Pons (tissue), 1 donor: ENCODE results near the gene COL9A2.

Source experiments
- DNase-seq: peaks from one replicate; pipeline ENCODE4 v3.0.0-alpha.2; 2016; ENCODE audit warnings: low spot score

Gene COL9A2

GRCh38 chr1:40303051-40303771 lies 13.9 kb downstream of the COL9A2 start:
- no peak for DNase-seq

DNA sequence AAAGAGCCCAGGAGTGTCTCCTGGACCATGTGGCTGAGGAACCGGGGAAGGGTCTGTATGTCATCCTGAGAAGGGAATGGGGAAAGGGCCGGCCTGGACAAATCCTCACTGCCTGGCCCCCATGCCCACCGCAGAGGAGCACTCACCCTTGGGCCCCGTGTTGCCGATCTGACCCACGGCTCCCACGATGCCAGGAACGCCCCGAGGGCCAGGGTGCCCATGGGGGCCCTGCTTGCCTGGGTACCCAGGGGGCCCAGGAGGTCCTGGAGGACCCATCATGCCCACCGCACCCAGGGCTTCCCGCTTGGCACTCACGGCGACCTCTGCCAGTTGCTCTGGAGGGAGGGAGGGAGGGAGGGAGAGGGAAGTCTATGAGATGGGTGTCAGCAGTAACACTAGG lies 14.6 kb downstream of the COL9A2 start:
- DNase-seq: no peak

GRCh38 chr1:40301541-40302299 lies 15.4 kb downstream of the COL9A2 start:
- DNase-seq: no peak

DNA sequence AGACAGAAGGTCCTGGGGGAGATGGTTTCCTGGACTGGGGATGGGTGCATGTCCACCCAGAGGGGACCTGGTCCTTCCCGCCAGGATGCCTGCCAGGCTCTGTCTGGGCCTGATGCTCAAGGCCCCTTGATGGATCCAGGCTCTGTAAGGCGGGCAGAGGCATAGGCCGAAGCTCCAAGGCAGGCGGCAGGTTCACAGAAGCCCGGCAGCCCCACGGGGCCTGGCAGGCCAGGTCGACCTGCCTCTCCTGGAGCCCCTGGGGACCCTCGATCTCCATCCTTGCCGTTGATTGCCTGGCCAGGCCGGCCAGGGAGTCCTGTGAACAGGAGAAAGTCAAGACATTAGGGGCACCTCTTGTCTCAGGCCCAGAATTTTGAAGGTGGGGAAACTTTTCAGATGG lies 16.0 kb downstream of the COL9A2 start:
- DNase-seq: no peak

DNA sequence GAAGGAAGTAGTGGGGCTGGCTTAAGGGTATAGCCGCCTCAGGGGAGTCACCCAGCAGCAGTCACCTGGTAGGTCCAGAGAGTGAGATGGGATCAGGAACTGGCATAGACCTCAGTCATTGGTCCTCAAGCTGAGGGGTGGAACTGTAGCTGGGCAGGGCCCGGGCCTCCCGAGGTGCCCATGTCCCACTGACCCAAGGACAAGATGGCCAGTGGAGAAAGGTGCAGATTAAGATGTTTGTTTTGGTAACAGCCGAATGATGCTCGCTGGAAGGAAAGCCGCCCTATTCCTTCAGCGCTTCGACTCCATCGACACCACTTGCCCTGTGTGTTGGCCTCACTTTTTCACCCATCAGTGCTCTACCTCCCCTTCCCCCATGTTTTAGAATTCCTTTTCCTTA lies 16.4 kb downstream of the COL9A2 start:
- no peak for DNase-seq

GRCh38 chr1:40300249-40300567 lies 16.9 kb downstream of the COL9A2 start:
- DNase-seq: no peak

GRCh38 chr1:40299366-40300248 lies 17.5 kb downstream of the COL9A2 start:
- DNase-seq: no peak

DNA sequence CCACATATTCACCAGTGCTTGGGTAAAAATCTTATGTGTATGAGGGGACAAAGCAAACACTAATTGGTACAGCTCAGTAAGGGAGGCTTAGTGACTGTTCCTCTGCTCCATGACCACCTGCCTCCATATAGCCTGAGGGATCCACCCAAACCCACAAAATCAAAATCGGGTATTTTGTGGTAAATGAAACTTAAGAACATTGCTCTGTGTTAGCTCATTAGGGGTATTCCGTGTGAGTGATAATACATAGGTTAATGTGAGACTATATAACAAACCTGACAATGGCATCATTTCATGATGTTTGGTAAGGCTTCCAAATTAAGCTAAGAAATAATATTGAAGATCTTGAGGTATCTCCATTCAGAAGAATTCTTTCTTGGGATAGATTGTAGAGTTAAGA lies 25.8 kb downstream of the COL9A2 start:
- DNase-seq: no peak

- DNase-seq: no peak
These were observed 35.2 kb downstream of the COL9A2 start for GRCh38 chr1:40281853-40282252.

GRCh38 chr1:40276122-40276521 lies 41.0 kb downstream of the COL9A2 start:
- no peak for DNase-seq

DNA sequence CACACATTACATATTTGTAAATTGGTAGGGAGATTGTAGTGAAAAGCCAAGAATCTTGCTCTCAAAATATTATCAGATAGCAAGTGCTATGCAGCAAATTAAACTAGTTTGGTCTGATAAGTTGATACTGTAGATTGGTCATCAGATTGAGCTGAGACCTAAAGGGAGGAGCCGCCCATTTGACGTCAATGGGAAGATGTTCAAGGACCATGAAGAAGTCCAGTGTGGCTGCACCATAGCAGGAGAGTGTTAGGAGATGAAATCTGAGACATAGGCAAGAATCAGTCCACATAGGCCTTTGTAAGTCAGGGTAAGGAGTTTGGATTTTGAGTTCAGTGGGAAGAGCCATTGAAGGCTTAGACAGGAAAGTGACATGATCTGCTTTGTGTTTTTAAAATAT lies 42.8 kb downstream of the COL9A2 start:
- no peak for DNase-seq

GRCh38 chr1:40273547-40274166 lies 43.4 kb downstream of the COL9A2 start:
- DNase-seq: no peak

DNA sequence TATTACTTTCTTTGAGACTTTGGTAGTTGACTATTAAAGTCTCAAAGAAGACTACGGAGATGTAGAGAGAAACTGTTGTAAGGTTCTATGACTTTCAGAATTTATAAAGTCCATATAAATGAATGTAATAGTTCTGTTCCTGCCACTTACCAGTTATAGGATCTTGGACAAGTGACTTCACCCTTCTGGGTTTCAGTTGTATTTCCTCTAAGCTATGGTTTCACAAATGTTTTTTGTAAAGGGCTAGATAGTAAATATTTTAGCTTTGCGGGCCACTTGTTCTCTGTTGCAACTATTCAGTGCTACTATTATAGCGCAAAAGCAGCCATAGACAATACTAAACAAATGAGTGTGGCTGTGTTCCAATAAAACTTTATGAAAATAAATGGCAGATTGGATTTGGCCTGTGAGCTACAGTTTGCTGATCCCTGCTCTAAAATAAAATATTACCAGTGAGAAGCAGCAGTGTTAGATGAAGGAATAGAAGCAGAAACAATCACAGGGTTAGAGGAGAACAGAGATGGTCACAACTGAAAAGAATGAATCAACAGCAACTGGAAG lies 44.4 kb downstream of the COL9A2 start:
- DNase-seq: no peak

DNA sequence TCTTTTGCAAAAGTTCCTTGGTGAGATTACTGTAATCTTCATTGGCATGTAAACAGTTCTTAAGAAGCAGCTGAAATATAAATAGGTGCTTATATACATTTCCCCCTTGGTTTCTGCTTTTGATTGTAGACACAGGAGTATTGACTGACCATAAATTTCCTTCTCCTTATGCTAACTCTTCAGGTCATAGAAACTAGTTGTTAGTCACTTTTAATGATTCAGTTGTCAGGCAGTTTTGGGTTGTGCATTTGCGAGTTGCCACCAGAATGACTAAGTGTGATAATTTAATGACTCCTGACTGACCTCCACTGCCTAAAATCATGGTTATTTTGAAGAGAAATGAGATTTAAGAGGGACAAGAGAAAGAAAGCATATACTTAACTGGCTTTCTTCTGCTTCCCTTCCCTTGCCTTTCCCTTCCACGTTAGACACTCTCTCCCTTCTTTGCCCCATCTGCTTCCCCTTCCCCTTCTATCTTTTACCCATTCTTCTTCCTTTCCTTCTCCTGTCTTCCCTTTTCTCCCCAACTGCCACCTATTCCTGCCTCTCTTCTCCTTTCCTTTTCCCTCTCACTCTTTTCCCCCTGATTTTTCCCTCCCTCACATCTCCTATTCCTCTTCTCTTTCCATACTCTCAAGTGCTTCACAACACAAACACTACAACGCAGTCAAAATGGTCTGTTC lies 46.8 kb downstream of the COL9A2 start:
- DNase-seq: no peak

GRCh38 chr1:40268211-40268610 lies 48.9 kb downstream of the COL9A2 start:
- DNase-seq: no peak

DNA sequence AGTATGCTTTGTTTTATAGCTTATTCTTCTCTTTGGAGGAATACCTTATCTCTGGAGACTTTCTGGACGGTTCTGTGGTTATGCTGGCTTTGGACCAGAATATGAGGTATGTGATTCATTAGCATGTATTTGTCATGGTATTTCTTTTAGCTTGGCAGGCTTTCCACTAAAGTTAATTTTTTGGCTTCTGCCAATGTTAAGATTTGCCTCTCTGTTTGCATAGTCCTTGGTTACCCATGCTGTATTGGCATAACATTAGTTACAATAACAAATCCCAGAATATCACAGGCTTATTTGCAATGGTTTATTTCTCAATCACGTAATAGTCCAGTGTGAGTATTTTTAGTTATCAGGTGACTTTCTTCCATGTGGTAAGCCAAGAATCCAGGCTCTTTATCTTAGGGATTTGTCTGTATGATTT lies 49.3 kb downstream of the COL9A2 start:
- DNase-seq: no peak

DNA sequence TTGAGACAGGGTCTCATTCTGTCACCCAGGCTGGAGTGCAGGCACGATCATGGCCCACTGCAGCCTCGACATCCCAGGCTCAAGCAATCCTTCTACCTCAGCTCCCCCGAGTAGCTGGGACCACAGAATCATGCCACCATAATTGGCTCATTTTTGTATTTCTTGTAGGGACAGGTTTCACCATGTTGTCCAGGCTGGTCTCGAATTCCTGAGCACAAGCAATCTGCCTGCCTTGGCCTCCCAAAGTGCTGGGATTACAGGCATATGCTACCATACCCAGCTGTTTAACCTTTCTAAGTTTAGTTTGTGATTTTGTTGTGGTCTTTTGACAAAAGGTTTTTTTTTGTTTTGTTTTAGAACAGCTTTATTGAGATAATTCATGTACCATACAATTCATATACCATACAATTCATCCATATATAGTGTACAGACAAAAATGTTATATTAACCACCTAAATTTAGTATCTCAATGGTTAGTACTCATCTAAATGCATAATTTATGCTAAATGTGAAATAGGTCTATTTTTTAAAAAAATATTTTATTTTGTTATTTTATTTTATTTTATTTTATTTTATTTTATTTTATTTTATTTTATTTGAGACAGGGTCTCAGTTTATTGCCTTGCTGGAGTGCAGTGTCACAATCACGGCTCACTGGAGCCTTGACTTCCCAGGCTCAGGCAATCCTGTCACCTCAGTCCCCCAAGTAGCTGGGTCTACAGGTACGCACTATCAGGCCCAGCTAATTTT lies 50.1 kb downstream of the COL9A2 start:
- no peak for DNase-seq

- no peak for DNase-seq
These were observed 51.2 kb downstream of the COL9A2 start for GRCh38 chr1:40265919-40266318.

DNA sequence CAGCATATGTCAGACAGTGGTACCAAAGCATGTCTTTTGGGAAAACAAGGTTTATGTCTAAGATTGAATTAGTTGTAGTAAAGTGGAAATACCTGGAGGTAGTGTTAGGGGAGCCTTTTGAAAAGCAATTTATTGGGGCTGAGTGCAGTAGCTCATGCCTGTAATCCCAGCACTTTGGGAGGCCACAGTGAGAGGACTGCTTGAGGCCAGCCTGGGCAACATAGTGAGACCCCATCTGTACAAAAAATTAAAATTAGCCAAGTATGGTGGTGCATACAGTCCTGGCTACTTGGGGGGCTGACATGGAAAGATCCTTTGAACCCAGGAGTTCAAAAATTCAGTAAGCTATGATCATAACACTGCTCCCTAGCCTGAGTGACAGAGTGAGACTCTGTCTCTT lies 51.8 kb downstream of the COL9A2 start:
- DNase-seq: no peak

- DNase-seq: no peak
These were observed 52.7 kb downstream of the COL9A2 start for GRCh38 chr1:40264354-40264781.

GRCh38 chr1:40258445-40258769 lies 58.7 kb downstream of the COL9A2 start:
- DNase-seq: no peak
